Activated CD4-positive, alpha-beta T cell treated with anti-CD3 and anti-CD28 coated beads, Interleukin-2, Interleukin-4, amounts not matched to agents 100 ng/mL and 50 ng/mL, durations not matched to agents 16 hours and 8 hours (primary cell): ENCODE results near the gene CENPS.
"Not testable (repeated sequence)": the region's sequence is repeated elsewhere in the genome, so short reads cannot be mapped to it uniquely, and the experiment has no call there.

Source experiments
- DNase-seq: peaks from one replicate; pipeline ENCODE4 v3.0.0-alpha.2; 2020; ENCODE audit warnings: low spot score

The CENPS gene

GRCh38 chr1:10419351-10419750 is 10.9 kb upstream of the CENPS start:
- no peak for DNase-seq

- no peak for DNase-seq
Measured at GRCh38 chr1:10421637-10422036, 8.6 kb upstream of the CENPS start.

- DNase-seq: no peak
Measured at GRCh38 chr1:10424034-10424433, 6.2 kb upstream of the CENPS start.

- DNase-seq: no peak
Measured at GRCh38 chr1:10424651-10425050, 5.6 kb upstream of the CENPS start.

- DNase-seq: not testable (repeated sequence)
Measured at GRCh38 chr1:10425826-10426534, 4.3 kb upstream of the CENPS start.

- DNase-seq: not testable (repeated sequence)
Measured at GRCh38 chr1:10426535-10426848, 3.7 kb upstream of the CENPS start.

GRCh38 chr1:10428984-10429383 is 1.2 kb upstream of the CENPS start:
- DNase-seq: no peak

- peak; percentile 41 for DNase-seq
Measured at GRCh38 chr1:10429868-10430215, 391 bp upstream of the CENPS start.

GRCh38 chr1:10431070-10431730 is 967 bp downstream of the CENPS start:
- DNase-seq: peak; percentile 11

GRCh38 chr1:10432910-10433700 is 2.9 kb downstream of the CENPS start:
- no peak for DNase-seq

- no peak for DNase-seq
Measured at GRCh38 chr1:10433790-10434189, 3.6 kb downstream of the CENPS start.

GRCh38 chr1:10434590-10434989 is 4.4 kb downstream of the CENPS start:
- DNase-seq: no peak

- no peak for DNase-seq
Measured at GRCh38 chr1:10437052-10437451, 6.8 kb downstream of the CENPS start.

- DNase-seq: no peak
Measured at GRCh38 chr1:10438677-10439163, 8.5 kb downstream of the CENPS start.

GRCh38 chr1:10440305-10440704 is 10.1 kb downstream of the CENPS start:
- DNase-seq: no peak

GRCh38 chr1:10440794-10441193 is 10.6 kb downstream of the CENPS start:
- no peak for DNase-seq

GRCh38 chr1:10444248-10444647 is 14.0 kb downstream of the CENPS start:
- DNase-seq: no peak

- DNase-seq: peak; percentile 37
Measured at GRCh38 chr1:10444795-10445397, 14.7 kb downstream of the CENPS start.

GRCh38 chr1:10446790-10447422 is 16.7 kb downstream of the CENPS start:
- no peak for DNase-seq

- no peak for DNase-seq
Measured at GRCh38 chr1:10449751-10450150, 19.5 kb downstream of the CENPS start, which contains the start of gene CORT. Gene CORT (plus strand): TSS chr1:10450031. CDS start chr1:10450224, 193 bp downstream.

GRCh38 chr1:10450156-10450814 is 20.1 kb downstream of the CENPS start:
- DNase-seq: no peak

GRCh38 chr1:10450836-10451235 is 20.6 kb downstream of the CENPS start:
- no peak for DNase-seq
